Liver (tissue), 9 donors: ENCODE measurements around the gene GLS. TPM values are rescaled to one million over a fixed set of nuclear protein-coding genes. Genes with fewer than 3 reads are reported as not detected.

ENCODE experiments used
- DNase-seq: peaks from one replicate; pipeline ENCODE4 v3.0.0-alpha.2; 2017; ENCODE audit warnings: low spot score
- H3K27ac ChIP-seq, 2 donors: one replicate each; pipeline ENCODE4 v1.7.0; 2013; ENCODE audit warnings: inconsistent platforms in 2 of 2, low read length in 2 of 2, control low read depth in 1 of 2, low read depth in 1 of 2, mild to moderate bottlenecking in 1 of 2
- H3K27me3 ChIP-seq, 4 donors: one replicate each; pipeline versions ENCODE4 v1.6.1 to v1.7.0; 2013; ENCODE audit warnings: low read length in 3 of 4, inconsistent platforms in 1 of 4, mild to moderate bottlenecking in 1 of 4, moderate library complexity in 1 of 4; ENCODE audit not compliant: control insufficient read depth in 4 of 4, insufficient read depth in 4 of 4
- H3K36me3 ChIP-seq, 4 donors: one replicate each; pipeline versions ENCODE4 v1.6.1 to v1.7.0; 2013; ENCODE audit warnings: low read length in 3 of 4, mild to moderate bottlenecking in 3 of 4, low read depth in 1 of 4, moderate library complexity in 1 of 4; ENCODE audit not compliant: control insufficient read depth in 4 of 4, insufficient read depth in 3 of 4
- H3K4me1 ChIP-seq, 4 donors: one replicate each; pipeline versions ENCODE4 v1.6.1 to v1.7.0; 2013; ENCODE audit warnings: low read length in 3 of 4, mild to moderate bottlenecking in 3 of 4, moderate library complexity in 1 of 4; ENCODE audit not compliant: control insufficient read depth in 4 of 4, insufficient read depth in 4 of 4
- H3K4me3 ChIP-seq, 3 donors: one replicate each; pipeline versions ENCODE4 v1.6.1 to v1.7.0; 2013; ENCODE audit warnings: low read length in 3 of 3, control low read depth in 1 of 3, low read depth in 1 of 3, mild to moderate bottlenecking in 1 of 3
- H3K9ac ChIP-seq, 2 donors: one replicate each; pipeline ENCODE4 v1.7.0; 2013; ENCODE audit warnings: low read length in 2 of 2, mild to moderate bottlenecking in 2 of 2, moderate library complexity in 2 of 2, control low read depth in 1 of 2, low read depth in 1 of 2
- H3K9me3 ChIP-seq, 4 donors: one replicate each; pipeline versions ENCODE4 v1.6.1 to v1.7.0; 2013; ENCODE audit warnings: low read length in 3 of 4; ENCODE audit not compliant: control insufficient read depth in 4 of 4
- FOXA1 ChIP-seq: IDR thresholded peaks from 2 replicates; pipeline ENCODE4 v1.6.1; 2016; ENCODE audit warnings: antibody characterized with exemption
- FOXA2 ChIP-seq: IDR thresholded peaks from 2 replicates; pipeline ENCODE4 v1.6.1; 2016; ENCODE audit warnings: antibody characterized with exemption
- GABPA ChIP-seq, 2 donors: IDR thresholded peaks in 1 of 2; conservative IDR thresholded peaks in 1 of 2; 2 replicates each; pipeline ENCODE4 v1.6.1; 2016; ENCODE audit warnings: antibody characterized with exemption in 2 of 2, mild to moderate bottlenecking in 1 of 2, moderate library complexity in 1 of 2
- HNF4G ChIP-seq: IDR thresholded peaks from 2 replicates; pipeline ENCODE4 v1.6.1; 2016; ENCODE audit warnings: antibody characterized with exemption
- JUND ChIP-seq, 2 donors: IDR thresholded peaks; 2 replicates each; pipeline ENCODE4 v1.6.1; 2016; ENCODE audit warnings: antibody characterized with exemption in 2 of 2
- NR2F2 ChIP-seq: IDR thresholded peaks from 2 replicates; pipeline ENCODE4 v1.6.1; 2016; ENCODE audit warnings: antibody characterized with exemption
- SP1 ChIP-seq: IDR thresholded peaks from 2 replicates; pipeline ENCODE4 v1.6.1; 2018; ENCODE audit warnings: antibody characterized with exemption, mild to moderate bottlenecking
- TAF1 ChIP-seq: conservative IDR thresholded peaks from 2 replicates; pipeline ENCODE4 v1.6.1; 2016; ENCODE audit warnings: antibody characterized with exemption, mild to moderate bottlenecking
- WGBS: extraction: QIAGEN DNeasy Blood & Tissue Kit; methylation state at CpG from one replicate; pipeline ENCODE4 v1.1.7; 2013; 5-methylcytosine and 5-hydroxymethylcytosine counted together
- polyA plus RNA-seq, 2 donors: library from polyadenylated mRNA; stranded (reverse) in 1 of 2; unstranded in 1 of 2; fragments of 200-250 nt in 1 of 2; fragments of >200 nt in 1 of 2; fragmentation: Nextera tagmentation in 1 of 2; extraction: Ambion mirVana in 1 of 2; gene quantifications; one replicate each; pipeline versions ENCODE4 v1.2.1 to v1.2.3, GENCODE V29; 2013 to 2015
- total RNA-seq, 2 donors: library from RNA; depleted of rRNA; stranded (reverse); fragments of >200 nt; gene quantifications; one replicate each; pipeline ENCODE4 v1.2.3, GENCODE V29; 2014
- TF ChIP-seq, protein P1 (sequence below): IDR thresholded peaks from 2 replicates; pipeline ENCODE4 v1.6.1; 2016; ENCODE audit warnings: antibody characterized with exemption, mild to moderate bottlenecking
- TF ChIP-seq, protein P2 (sequence below): IDR thresholded peaks from 2 replicates; pipeline ENCODE4 v1.6.1; 2016; ENCODE audit warnings: antibody characterized with exemption
- TF ChIP-seq, protein P3 (sequence below): IDR thresholded peaks from 2 replicates; pipeline ENCODE4 v1.6.1; 2016; ENCODE audit warnings: antibody characterized with exemption
- TF ChIP-seq, protein P4 (sequence below): fragments of 150-350 bp; IDR thresholded peaks from 2 replicates; pipeline ENCODE4 v1.5.1; 2017; ENCODE audit warnings: improper control_type of control experiment, low read depth, low read length; ENCODE audit not compliant: missing input control
- donor health status: healthy.
- donor health status: healthy.
- donor health status: healthy.
- donor health status: healthy.
- donor health status: healthy.

The GLS gene
- total and polyA plus RNA-seq, 4 donors = 4.3 to 38.6 (median 16.5) TPM

DNA sequence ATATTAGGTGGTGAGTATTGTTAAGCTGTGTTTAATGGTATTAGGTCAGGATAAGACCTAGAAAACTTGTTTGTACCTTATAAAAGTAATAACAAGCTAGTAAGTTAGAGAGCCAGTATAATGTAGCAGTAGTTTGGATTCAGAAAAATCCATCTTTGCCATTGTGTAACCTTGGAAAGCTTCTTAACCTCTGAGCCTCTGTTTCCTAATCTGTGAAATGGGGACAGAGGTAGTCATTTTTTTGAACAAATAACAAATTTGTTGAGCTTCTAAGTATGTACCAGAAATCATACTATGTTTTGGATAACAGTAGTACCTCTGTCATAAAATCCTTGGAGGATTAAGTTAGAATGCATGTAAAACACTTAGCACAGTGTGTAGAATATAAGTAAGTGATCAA is 12.5 kb downstream of the GLS start:
- Histone ChIP-seq H3K4me3 (no peak overlapping the region), H3K4me1 (no peaks in the 10 kb centered on the region), H3K36me3 (no peaks in the 10 kb centered on the region), H3K27ac (no peak overlapping the region), H3K9me3 (no peaks in the 10 kb centered on the region), H3K9ac (no peak overlapping the region), H3K27me3 (peaks cover 0 to 3% (median 0%) of the 10 kb centered on the region in 4 donors)
- DNase-seq = no peak
- no peak for TF ChIP-seq FOXA1

DNA sequence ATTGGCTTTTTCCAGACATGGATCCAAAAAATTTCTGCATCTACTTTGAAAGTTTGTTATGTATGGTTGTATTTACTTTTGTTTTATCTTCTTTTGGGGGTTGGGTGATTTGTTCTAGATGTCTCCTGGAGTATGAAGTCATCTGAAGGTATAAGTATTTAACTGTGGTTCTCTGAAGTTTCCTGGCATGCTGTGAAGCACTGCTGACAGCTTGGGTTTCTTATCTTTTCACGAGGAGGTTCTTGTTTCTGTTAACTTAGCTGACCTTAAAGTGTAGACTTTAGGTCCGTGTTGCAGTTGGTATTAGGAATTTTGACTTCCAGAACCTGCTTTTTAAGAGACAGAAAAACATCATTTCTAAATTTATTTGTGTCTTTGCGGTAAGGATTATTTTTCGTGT is 15.9 kb downstream of the GLS start:
- no peaks in the 10 kb centered on the region for H3K36me3 ChIP-seq
- H3K27ac ChIP-seq = no peak overlapping the region

More for the DNA sequence above, 15.9 kb downstream of the GLS start:
- Histone ChIP-seq H3K27me3 (peaks cover 0 to 5% (median 0%) of the 10 kb centered on the region in 4 donors), H3K9ac (no peak overlapping the region), H3K4me3 (no peak overlapping the region), H3K4me1 (no peaks in the 10 kb centered on the region), H3K9me3 (no peaks in the 10 kb centered on the region)
- 78% methylated on average over 4 of the region's 4 CpGs for WGBS
- TF ChIP-seq FOXA2 (no peak), FOXA1 (no peak), HNF4G (no peak), TAF1 (no peak), SP1 (no peak), GABPA (IDR thresholded peaks at IDR 0.05 in 1 of 2, conservative IDR thresholded peaks at IDR 0.05 in 1 of 2) (no peak), NR2F2 (no peak), JUND (IDR thresholded peaks at IDR 0.05) (no peak)
- TF ChIP-seq, protein P1, sequence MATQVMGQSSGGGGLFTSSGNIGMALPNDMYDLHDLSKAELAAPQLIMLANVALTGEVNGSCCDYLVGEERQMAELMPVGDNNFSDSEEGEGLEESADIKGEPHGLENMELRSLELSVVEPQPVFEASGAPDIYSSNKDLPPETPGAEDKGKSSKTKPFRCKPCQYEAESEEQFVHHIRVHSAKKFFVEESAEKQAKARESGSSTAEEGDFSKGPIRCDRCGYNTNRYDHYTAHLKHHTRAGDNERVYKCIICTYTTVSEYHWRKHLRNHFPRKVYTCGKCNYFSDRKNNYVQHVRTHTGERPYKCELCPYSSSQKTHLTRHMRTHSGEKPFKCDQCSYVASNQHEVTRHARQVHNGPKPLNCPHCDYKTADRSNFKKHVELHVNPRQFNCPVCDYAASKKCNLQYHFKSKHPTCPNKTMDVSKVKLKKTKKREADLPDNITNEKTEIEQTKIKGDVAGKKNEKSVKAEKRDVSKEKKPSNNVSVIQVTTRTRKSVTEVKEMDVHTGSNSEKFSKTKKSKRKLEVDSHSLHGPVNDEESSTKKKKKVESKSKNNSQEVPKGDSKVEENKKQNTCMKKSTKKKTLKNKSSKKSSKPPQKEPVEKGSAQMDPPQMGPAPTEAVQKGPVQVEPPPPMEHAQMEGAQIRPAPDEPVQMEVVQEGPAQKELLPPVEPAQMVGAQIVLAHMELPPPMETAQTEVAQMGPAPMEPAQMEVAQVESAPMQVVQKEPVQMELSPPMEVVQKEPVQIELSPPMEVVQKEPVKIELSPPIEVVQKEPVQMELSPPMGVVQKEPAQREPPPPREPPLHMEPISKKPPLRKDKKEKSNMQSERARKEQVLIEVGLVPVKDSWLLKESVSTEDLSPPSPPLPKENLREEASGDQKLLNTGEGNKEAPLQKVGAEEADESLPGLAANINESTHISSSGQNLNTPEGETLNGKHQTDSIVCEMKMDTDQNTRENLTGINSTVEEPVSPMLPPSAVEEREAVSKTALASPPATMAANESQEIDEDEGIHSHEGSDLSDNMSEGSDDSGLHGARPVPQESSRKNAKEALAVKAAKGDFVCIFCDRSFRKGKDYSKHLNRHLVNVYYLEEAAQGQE = no peak
- TF ChIP-seq, protein P2, sequence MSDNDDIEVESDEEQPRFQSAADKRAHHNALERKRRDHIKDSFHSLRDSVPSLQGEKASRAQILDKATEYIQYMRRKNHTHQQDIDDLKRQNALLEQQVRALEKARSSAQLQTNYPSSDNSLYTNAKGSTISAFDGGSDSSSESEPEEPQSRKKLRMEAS = no peak
- TF ChIP-seq, protein P3, sequence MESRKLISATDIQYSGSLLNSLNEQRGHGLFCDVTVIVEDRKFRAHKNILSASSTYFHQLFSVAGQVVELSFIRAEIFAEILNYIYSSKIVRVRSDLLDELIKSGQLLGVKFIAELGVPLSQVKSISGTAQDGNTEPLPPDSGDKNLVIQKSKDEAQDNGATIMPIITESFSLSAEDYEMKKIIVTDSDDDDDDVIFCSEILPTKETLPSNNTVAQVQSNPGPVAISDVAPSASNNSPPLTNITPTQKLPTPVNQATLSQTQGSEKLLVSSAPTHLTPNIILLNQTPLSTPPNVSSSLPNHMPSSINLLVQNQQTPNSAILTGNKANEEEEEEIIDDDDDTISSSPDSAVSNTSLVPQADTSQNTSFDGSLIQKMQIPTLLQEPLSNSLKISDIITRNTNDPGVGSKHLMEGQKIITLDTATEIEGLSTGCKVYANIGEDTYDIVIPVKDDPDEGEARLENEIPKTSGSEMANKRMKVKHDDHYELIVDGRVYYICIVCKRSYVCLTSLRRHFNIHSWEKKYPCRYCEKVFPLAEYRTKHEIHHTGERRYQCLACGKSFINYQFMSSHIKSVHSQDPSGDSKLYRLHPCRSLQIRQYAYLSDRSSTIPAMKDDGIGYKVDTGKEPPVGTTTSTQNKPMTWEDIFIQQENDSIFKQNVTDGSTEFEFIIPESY = no peak
- TF ChIP-seq, protein P4, sequence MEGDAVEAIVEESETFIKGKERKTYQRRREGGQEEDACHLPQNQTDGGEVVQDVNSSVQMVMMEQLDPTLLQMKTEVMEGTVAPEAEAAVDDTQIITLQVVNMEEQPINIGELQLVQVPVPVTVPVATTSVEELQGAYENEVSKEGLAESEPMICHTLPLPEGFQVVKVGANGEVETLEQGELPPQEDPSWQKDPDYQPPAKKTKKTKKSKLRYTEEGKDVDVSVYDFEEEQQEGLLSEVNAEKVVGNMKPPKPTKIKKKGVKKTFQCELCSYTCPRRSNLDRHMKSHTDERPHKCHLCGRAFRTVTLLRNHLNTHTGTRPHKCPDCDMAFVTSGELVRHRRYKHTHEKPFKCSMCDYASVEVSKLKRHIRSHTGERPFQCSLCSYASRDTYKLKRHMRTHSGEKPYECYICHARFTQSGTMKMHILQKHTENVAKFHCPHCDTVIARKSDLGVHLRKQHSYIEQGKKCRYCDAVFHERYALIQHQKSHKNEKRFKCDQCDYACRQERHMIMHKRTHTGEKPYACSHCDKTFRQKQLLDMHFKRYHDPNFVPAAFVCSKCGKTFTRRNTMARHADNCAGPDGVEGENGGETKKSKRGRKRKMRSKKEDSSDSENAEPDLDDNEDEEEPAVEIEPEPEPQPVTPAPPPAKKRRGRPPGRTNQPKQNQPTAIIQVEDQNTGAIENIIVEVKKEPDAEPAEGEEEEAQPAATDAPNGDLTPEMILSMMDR = no peak
- DNase-seq = no peak
